NCI-H82 treated with DMSO at 0.1 percent for 48 hours (cell line): ENCODE results near the gene SNTG2.
"Not testable (repeated sequence)": the region's sequence is repeated elsewhere in the genome, so short reads cannot be mapped to it uniquely, and the experiment has no call there.

Experiments
- DNase-seq: peaks from one replicate; lab custom pipeline; 2025; ENCODE audit not compliant: unreplicated experiment; lab: John Stamatoyannopoulos, UW

SNTG2 gene

DNA sequence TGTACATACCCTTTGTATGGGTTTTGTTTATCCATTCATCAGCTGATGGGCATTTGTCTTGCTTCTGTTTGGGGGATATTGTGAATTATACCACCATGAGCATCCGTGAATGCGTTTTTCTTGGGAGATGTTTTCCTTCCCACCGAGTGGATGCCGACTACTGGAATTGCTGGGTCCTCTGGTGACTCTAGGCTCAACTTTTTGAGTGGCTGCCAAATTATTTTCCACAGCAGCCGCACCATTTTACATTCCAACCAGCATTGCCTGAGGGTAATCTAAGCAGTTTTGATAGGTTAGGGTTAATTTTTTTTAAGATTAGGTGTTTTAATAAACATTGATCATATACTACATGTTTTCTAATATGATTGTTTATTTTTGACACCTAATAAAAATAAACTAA is 220.1 kb downstream of the SNTG2 start:
- DNase-seq = no peak

DNA sequence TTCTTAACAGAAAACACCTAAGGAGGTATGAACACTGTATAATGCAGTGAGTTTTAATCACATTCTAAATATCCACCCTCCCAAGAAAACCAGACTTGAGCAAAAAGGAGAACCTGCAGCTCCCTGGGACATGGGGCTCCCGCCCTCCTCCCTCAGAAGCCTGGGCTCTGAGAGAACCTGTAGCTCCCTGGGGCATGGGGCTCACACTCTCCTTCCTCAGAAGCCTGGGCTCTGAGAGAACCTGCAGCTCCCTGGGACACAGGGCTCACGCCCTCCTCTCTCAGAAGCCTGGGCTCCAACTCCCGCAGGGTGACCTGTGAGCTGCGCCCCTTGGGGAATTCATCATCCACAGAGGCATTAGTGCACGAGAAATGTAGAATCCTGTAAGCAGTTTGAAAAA is 222.9 kb downstream of the SNTG2 start:
- DNase-seq = no peak

DNA sequence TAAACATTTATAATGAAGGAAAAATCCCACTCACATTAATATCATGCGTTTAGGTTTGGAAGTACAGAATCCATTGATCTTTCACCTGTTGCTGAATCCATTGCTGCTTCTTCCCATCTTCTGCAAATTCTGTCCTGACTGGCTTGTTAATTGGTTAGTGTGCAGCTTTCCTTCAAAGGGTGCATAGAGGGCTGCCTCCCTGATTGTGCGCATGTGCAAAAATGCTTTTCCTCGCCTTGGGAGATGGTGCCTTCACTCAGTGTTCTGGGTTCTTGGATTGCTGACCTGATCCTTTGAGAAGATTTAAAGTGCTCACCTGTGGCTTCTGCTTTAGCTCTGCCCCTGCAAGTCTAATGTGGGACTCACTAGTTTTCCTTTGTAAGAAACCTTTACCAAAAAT is 231.2 kb downstream of the SNTG2 start:
- DNase-seq = no peak

DNA sequence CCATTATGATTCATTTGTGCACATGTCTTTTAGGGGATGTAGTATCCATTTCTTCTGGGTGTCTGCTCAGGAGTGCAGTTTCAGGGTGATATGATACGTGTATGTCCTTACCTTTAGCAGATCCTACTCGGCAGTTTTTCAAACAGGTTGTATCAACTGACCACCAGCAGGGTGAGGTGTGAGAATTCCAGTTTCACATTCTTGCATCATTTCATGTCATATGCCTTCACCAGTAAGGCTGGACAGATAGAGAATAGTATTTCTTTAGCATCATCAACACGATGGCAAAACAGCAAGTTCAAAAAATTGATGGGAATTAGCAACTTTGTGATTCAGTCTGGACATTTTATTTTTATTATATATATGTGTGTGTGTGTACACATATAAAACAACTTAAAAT is 232.7 kb downstream of the SNTG2 start:
- DNase-seq = no peak

DNA sequence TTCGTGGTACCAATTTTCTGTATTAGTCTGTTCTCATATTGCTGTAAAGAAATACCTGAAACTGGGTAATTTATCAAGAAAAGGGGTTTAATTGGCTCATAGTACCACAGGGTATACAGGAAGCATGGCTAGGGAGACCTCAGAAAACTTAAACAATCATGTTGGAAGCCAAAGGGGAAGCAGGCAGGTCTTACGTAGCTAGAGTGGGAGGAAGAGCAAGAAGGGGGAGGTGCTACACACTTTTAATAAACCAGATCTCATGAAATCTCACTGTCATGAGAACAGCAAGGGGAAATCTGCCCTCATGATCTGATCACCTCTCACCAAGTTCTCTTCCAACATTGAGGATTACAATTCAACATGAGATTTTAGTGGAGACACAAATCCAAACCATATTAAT is 235.8 kb downstream of the SNTG2 start:
- no peak for DNase-seq

DNA sequence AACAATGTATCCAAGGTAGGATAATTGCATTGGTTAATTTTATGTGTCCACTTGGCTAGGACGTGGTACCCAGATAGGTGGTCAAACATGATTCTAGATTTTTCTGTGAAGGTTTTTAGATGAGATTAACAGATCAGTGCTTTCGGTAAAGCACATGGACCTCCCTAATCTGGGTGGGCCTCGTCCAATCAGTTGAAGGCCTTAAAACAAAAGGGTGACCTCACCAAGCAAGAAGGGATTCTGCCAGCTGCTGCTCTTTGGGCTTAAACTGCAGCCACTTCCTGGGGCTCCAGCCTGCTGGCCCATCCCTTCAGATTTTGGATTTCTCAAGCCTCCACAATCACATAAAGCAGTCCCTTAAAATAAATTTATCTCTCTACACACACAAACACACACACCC is 236.5 kb downstream of the SNTG2 start:
- DNase-seq = no peak

DNA sequence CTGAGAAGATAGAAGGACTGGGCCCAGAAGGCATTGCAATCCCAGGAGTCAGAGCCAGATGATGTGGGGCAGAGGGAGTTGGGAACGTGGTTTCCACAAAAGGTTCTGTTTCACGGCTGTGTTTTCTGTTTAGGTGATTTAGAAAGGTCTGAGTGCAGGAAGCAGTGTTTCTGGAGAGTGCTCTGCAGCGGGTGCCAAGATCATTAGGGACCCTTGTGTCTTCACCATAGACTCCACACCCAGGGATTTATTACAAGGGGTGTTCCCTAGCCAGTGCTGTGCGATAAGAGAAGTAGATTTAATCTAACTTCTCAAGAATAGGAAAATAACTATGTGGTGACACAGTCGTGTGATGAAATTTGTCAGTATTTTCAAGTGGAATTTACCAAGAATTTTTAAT is 241.5 kb downstream of the SNTG2 start:
- DNase-seq = no peak

DNA sequence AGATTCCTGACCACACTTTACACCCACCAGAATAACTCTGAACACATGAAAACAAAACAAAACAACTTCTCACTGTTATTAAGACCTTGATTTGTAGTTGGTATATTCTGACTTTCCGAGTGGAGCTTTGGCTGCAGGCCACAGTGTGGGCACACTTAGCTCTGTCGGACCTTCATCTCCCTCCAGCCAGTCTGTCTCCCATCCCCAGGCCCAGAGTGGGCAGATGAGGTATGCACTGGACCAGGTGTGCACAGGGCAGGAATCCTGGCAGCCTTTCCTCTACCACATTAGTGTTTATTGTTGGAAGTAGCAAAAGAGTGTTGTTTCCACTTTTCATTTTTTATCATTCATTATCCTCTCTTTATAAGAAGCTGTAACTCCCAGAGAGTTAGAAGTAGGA is 243.2 kb downstream of the SNTG2 start:
- DNase-seq = no peak

DNA sequence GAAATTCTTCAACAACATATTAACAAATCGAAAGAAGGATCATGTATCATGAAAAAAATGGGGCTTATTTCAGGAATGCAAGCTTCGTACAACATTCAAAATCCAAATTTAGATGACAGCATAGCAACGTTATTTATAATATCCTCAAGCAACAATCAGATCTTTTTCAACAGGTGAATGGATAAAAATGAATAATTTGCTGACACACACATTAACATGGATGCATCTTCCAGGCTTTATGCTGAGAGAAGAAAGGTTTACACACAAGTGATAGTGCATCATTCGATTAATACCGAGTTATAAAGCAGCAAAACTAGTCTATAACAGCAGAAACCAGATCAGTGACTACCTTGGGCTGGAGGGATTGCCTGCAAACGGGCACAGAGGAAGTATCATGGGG is 253.1 kb downstream of the SNTG2 start:
- no peak for DNase-seq

DNA sequence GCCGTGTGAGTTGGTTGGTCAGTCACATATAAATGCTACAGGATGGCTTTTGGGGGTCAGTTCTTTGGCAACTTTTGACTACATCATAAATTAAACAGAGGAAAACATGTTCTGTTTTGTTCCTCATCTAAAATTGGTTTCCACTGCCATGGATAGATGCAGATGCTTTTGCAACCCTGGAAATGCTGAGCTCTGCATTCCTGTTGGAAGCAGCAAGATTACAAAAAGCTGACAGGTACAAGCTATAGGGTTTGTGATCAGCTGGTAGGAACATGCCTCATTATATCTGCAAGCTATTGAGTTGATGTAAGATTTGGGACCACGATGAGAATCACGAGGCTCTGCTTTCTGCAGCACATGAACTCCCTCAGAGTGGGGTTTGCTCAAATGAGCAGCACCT is 255.2 kb downstream of the SNTG2 start:
- DNase-seq = no peak

DNA sequence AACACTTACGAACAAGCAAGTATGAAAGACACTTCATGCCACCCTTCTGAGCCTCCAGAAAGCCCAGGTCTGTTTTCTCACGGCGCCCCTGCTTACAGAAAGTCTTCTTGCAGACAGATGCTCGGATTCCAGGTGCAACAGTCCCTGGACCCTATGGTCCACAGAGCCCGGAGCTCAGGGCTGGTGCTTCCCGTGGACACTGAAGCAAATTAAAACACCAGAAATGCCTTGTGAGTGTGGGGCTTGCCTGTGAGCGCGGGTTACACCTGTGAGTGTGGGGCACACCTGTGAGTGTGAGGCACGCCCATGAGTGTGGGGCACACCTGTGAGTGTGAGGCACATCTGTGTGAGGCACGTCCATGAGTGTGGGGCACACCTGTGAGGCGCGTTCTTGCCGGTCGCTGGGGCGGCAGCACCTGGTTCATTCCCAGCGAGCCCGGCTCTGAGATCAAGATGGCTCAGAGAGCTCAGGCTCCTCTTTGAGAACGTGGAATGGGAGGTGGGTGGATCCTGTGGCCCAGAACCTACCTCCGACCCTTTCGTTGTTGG is 257.4 kb downstream of the SNTG2 start:
- no peak for DNase-seq

DNA sequence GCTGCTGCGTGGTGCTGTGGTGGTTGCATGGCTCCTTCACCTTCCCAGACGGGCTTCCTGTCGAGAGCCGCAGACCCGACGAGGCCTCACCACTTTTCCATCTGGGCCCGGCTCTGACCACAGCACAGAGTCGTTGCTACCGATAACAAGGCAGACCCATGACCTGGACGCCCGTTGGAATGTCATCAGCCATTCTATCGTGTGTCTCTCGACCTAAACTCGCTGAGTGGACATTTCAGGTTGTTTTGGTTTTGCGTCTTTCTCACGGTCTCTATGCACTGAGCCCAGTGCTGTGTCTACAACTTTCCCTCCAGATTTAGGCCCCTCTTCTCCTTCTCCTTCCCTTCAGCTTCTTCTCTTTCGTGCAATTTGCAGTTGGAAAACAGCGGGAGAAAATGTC is 257.9 kb downstream of the SNTG2 start:
- DNase-seq = no peak

DNA sequence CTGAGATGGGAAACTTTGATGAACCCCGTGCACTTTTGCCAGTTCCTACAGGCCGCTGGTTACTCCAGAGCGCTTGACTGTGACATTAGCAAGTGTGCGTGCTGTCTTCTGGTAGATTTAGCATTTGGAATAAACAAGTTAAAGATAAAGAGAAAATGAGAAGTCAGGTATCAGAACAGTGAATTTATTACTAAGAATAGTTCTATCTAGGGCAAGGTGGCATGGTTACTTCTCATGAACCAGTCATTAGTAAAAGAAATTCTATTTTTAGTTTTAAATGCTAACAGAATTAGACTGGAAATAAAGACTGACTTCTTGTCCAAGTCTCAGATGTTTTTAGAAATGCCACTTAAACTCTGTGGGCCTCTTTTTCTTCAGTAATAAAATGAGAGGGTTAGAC is 258.6 kb downstream of the SNTG2 start:
- DNase-seq = no peak

DNA sequence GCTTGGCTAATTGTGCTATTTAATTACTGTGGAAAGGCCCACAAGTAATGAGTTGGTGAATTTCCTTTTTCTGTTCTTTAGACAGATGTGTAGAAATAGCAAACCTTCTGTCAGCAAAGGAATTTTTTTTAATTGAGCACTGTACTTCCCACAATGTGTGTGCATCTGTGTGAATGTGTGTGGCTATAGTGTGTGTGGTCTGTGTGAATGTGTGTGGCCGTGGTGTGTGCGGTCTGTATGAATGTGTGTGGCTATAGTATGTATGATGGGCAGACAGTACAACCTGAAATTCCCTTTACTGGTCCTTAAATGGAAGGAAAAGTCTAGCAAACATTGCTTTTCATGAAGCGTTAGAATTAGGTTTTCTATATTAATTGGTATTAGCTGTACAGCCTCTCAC is 259.1 kb downstream of the SNTG2 start:
- DNase-seq = no peak

DNA sequence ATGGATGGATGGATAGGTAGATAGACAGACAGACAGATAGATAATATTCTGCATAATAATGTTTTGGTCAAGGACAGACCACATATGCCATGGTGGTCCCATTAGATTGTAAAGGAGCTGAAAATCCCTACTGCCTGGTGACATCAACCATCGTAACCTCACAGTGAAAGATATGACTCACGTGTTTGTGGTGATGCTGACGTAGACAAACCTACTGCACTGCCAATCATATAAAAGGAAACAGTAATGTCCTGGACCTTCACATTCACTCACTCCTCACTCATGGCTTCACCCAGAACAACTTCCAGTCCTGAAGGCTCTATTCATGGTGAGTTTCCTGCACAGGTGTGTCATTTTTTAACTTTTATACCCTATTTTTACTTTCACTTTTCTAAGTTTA is 259.7 kb downstream of the SNTG2 start:
- no peak for DNase-seq

DNA sequence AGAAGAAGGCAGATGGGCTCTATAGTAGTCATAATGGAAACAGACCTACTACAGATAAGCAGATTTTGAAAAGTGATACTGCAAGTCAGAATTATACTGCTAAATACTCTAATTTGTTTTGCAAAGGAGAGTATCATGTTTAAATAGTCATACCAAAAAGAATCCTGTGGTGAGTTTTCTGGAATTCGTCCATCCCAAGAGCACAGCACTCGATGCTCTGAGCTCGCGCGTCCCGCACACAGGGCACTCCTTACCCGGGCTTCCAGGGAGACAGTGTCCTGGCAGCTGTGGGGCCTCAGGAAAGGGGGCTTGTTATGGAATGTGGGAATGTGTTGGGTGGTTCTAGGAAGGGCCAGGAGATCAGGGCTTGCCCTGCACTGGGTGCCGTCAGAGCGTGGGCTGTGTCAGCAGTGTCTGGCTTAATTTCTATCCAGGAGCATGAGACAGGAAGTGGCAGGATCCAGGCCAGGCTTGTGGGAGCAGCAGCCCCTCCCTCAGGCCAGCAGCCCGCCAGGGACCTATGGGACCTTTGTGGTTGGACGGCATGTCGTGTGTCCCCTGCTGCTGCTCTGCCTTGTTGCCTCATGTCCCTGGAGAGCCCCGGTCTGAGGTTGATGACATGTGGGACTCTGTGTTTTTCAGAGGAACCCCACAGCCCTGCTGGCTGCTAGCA is 269.4 kb downstream of the SNTG2 start:
- DNase-seq = no peak

DNA sequence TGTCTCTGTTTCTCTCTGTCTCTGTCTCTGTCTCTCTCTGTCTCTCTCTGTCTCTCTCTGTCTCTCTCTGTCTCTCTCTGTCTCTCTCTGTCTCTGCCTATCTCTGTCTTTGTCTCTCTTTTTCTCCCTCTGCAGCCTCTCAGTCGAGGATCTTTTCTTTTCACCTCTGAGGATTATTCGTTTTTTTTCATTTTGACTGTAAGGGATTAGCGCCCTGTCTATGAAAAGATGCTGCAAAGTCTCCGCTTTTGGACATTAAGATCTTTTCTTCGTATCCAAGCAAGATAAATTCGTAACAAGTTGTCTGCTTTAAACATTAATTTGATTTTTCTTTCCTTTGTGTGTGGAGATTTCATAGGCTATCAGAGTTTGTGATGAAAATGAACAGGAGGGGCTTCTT is 271.4 kb downstream of the SNTG2 start:
- no peak for DNase-seq

DNA sequence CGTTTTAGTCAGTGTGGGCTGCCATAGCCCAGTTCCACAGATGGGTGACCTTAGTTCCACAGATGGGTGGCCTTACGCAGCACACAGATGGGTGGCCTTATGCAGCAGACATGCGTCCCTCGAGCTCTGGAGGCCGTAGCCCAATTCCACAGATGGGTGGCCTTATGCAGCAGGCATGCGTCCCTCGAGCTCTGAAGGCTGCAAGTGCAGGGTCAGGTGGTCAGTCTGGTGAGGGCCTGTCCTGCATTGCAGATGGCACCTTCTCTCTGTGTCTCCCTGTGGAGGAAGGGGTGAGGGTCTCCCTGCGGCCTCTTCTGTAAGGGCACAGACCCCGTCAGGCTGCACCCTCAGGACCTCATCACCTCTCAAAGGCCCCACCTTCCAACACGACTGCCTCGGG is 273.1 kb downstream of the SNTG2 start:
- DNase-seq = no peak

DNA sequence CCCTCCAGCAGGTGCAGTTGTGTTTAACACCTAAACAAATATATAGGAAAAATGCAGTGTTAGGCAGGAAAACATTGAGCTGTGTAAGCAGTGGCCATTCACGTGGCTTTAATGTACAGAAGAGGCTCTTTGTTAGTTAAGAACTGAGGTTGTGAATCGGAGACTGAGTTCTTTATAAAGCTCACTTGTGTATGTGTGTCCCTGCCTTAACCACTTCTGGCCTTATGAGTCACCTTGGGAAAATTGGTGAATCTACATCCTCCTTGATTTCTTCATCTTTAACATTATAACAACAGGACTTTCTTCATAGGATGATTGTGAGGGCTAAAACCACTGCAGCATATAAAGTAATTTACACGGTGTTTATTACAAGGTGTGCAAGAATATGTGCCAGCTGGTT is 274.3 kb downstream of the SNTG2 start:
- DNase-seq = no peak

DNA sequence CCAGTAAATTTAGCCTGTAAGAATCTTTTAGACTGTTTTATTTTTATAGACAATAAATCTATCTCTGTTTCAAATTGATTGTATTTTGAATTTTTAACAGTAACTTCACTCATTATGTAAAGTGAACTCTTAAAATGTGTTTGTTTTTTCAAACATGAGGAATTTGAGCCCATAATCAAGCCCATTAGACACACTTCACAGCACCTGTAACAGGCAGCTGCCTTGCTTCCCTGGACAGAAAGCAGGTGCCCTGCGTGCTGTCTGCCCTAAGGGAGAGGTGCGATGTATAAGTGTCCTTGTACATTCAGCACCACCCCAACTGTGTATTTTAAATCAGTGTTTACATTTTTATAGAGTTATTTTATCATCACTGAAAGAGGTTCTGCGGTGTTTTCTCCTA is 276.1 kb downstream of the SNTG2 start:
- DNase-seq = no peak

DNA sequence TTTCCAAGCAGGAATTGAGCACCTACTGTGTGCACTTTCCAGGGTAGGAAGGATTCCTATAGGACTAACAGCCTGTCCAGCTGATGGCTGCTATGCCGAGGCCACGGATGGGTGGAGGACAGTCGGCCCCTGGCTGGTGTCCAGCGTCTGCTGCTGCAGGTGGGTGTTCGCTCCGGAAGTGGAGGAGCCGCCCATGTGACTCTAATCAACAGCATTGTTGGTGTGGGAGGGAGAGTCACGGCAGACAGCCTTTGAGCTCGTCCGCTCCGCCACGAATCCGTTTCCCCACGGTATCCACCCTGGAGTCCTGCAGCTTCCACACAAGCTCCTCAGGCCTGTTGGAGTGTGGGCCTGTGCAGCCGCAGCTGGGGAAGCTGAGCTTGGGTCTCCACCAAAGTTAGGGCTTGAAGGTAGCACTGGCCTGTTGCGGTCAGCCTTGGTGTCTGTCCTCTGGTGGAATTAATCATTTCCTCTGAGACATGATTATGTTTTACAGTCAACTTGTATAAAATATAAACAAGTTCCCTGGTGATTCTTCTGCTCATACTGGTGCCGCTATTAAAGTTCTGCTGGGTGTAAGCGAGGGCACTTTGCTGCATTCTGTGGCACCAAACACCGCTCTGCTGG is 276.7 kb downstream of the SNTG2 start:
- DNase-seq = no peak

DNA sequence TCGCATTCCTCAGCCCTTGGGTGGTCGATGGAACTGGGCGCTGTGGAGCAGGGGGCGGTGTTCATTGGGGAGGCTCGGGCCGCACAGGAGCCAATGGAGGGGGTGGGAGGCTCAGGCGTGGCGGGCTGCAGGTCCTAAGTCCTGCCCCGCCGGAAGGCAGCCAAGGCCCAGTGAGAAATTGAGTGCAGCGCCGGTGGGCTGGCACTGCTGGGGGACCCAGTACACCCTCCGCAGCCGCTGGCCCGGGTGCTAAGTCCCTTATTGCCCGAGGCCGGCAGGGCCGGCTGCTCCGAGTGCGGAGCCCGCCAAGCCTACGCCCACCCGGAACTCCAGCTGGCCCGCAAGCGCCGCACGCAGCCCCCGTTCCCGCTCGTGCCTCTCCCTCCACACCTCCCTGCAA is 278.9 kb downstream of the SNTG2 start:
- not testable (repeated sequence) for DNase-seq
